Measurements from ENCODE around the gene FOXL2NB. TPM values are rescaled to one million over a fixed set of nuclear protein-coding genes. Genes with fewer than 3 reads are reported as not detected.

FOXL2NB gene
- total RNA-seq, 1 experiment from 2014 or later = 0.31 TPM

DNA sequence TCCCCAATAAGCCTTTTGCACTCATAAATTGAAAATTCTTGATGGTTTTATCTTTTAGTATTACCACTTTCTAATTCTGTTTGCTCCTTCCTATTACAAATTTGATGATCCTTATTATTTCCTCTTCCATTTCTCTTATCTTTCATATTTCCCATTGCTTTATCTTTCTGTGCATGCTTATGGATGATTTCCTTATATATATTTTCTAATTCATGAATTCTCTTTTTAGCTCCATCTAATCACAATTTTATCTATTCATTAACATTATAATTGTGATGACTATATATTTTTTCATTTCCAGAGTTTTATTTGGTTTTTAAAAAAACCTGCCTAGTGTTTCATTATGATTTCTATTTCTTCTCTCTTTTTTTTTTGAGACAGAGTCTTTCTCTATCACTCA is 17.9 kb downstream of the FOXL2NB start:
- Histone ChIP-seq H3K27me3 (ENCODE audit: insufficient read depth, low read length) (no peaks in the 10 kb centered on the region), H4K91ac (ENCODE audit: insufficient read length, low read depth, low read length) (no peak overlapping the region), H2BK5ac (ENCODE audit: insufficient read length, low read length) (no peak overlapping the region), H3K18ac (ENCODE audit: insufficient read length, low read depth, low read length) (no peak overlapping the region), H3T11ph (ENCODE audit: low read length) (no peak overlapping the region), H3K79me1 (ENCODE audit: insufficient read depth, low read depth, low read length, poor library complexity, severe bottlenecking) (no peaks in the 10 kb centered on the region), H3K4me2 (ENCODE audit: insufficient read depth, insufficient read length, low read length) (no peak overlapping the region), H3K9ac (ENCODE audit: extremely low read depth, insufficient read length, low read length) (no peak overlapping the region), H3K9me3 (ENCODE audit: control insufficient read depth, low read depth, low read length) (no peaks in the 10 kb centered on the region), H3K56ac (ENCODE audit: insufficient read length, low read depth, low read length) (no peak overlapping the region), H2AFZ (ENCODE audit: low read length) (no peak overlapping the region), H3K23me2 (ENCODE audit: insufficient read length, low read depth, low read length, poor library complexity, severe bottlenecking) (no peaks in the 10 kb centered on the region), H3K79me2 (ENCODE audit: insufficient read depth, low read length) (no peaks in the 10 kb centered on the region), H2BK12ac (ENCODE audit: insufficient read length, low read depth, low read length) (no peak overlapping the region), H2AK5ac (ENCODE audit: insufficient read length, low read length) (no peak overlapping the region), H3K4me1 (ENCODE audit: insufficient read depth, low read length) (no peaks in the 10 kb centered on the region), H2BK15ac (ENCODE audit: low read depth, low read length) (no peak overlapping the region), H4K8ac (replicated peaks; ENCODE audit: insufficient read length, low read depth, low read length) (no peak overlapping the region), H3K27ac (ENCODE audit: insufficient read length, low read depth, low read length) (no peak overlapping the region), H3K4ac (ENCODE audit: low read depth, low read length) (no peak overlapping the region), H4K5ac (ENCODE audit: insufficient read length, low read depth, low read length) (no peak overlapping the region), H2BK20ac (ENCODE audit: low read depth, low read length, poor library complexity, severe bottlenecking) (no peak overlapping the region), H2BK120ac (ENCODE audit: low read depth, low read length, poor library complexity, severe bottlenecking) (no peak overlapping the region), H4K20me1 (ENCODE audit: control insufficient read depth, insufficient read depth, insufficient read length) (no peaks in the 10 kb centered on the region), H3K14ac (ENCODE audit: insufficient read depth, low read length) (no peak overlapping the region), H3K23ac (ENCODE audit: insufficient read length, low read depth, low read length) (no peak overlapping the region)
- DNase-seq = no peak
- peaks cover 0 to 3% of the 10 kb centered on the region in 2 experiments; a peak in 1 of 4 replicates for H3K4me1 Mint-ChIP-seq
- H3K9me3 Mint-ChIP-seq = peaks cover 19% of the 10 kb centered on the region in 2 experiments
- no peak overlapping the region for H3K27ac Mint-ChIP-seq
- peaks cover 0 to 16% (median 4%) of the 10 kb centered on the region in 3 experiments; a peak in 4 of 7 replicates for H3K36me3 Mint-ChIP-seq (ENCODE audit: insufficient read depth in 1 of 3, low read depth in 3 of 3)
- TF ChIP-seq, protein P1, sequence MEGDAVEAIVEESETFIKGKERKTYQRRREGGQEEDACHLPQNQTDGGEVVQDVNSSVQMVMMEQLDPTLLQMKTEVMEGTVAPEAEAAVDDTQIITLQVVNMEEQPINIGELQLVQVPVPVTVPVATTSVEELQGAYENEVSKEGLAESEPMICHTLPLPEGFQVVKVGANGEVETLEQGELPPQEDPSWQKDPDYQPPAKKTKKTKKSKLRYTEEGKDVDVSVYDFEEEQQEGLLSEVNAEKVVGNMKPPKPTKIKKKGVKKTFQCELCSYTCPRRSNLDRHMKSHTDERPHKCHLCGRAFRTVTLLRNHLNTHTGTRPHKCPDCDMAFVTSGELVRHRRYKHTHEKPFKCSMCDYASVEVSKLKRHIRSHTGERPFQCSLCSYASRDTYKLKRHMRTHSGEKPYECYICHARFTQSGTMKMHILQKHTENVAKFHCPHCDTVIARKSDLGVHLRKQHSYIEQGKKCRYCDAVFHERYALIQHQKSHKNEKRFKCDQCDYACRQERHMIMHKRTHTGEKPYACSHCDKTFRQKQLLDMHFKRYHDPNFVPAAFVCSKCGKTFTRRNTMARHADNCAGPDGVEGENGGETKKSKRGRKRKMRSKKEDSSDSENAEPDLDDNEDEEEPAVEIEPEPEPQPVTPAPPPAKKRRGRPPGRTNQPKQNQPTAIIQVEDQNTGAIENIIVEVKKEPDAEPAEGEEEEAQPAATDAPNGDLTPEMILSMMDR (conservative IDR thresholded peaks at IDR 0.05) = no peak
- H3K27me3 Mint-ChIP-seq (ENCODE audit: low read depth) = peaks cover 41% of the 10 kb centered on the region
- H3K4me3 Mint-ChIP-seq = no peak overlapping the region
